HepG2 (cell line): Measurements from ENCODE around the gene FGF2. TPM values are rescaled to one million over a fixed set of nuclear protein-coding genes. Genes with fewer than 3 reads are reported as not detected.
"Not testable (repeated sequence)": the region's sequence is repeated elsewhere in the genome, so short reads cannot be mapped to it uniquely, and the experiment has no call there.

Experiments used
- ATAC-seq: fragments of 200-7000 bp; cut with Tn5 transposase; 3 replicates; pipeline ENCODE4 v1.9.1; 2020; ENCODE audit warnings: mild to moderate bottlenecking, moderate library complexity
- BruUV-seq: library from RNA; stranded (reverse); fragments of 400-500 nt; replicated peaks from 2 replicates; lab custom pipeline; 2021; lab: Mats Ljungman, UMichigan
- CTCF ChIA-PET: fragments of 300-600 bp; formaldehyde crosslinking; extraction: SDS; loops from one replicate; lab custom pipeline; 2021; ENCODE audit warnings: low total read pairs, inconsistent platforms, low intra/inter-chr PET ratio; lab: Yijun Ruan, JAX
- POLR2A ChIA-PET: fragments of 350-600 bp; sonication (Branson Sonifier 250); formaldehyde crosslinking; loops from one replicate; lab custom pipeline; 2020; ENCODE audit warnings: antibody characterized with exemption, inconsistent platforms; lab: Yijun Ruan, JAX
- DNase-seq: peaks from one replicate; pipeline ENCODE4 v3.0.0-alpha.2; 2015; ENCODE audit warnings: low spot score
- FAIRE-seq: peaks from 3 replicates; lab custom pipeline; 2011; peaks lifted over from hg19 to GRCh38; lab: Jason Lieb, UNC
- H2AFZ ChIP-seq: one replicate; pipeline ENCODE4 v1.6.1; 2011; ENCODE audit warnings: low read length, inconsistent platforms
- H3K27ac ChIP-seq: fragments of 300-600 bp; 3 replicates; pipeline ENCODE4 v1.8.0; 2011; ENCODE audit warnings: mixed run types, mild to moderate bottlenecking, mixed read lengths, low read length, inconsistent platforms; ENCODE audit not compliant: insufficient read depth; ENCODE audit errors: extremely low read length
- H3K27me3 ChIP-seq, 2 experiments: fragments of 200-600 bp in 1 of 2; 2 replicates in 1 of 2; 3 replicates in 1 of 2; pipeline versions ENCODE4 v1.6.0 to v1.8.0; 2011; ENCODE audit warnings: low read length in 2 of 2, mild to moderate bottlenecking in 2 of 2, moderate library complexity in 2 of 2, inconsistent platforms in 1 of 2; ENCODE audit not compliant: insufficient read depth in 2 of 2, control insufficient read depth in 1 of 2
- H3K36me3 ChIP-seq, 2 experiments: fragments of 200-600 bp in 1 of 2; replicated peaks in 1 of 2; 2 replicates in 1 of 2; 3 replicates in 1 of 2; pipeline versions ENCODE4 v1.5.1 to v1.8.0; 2011; ENCODE audit warnings: low read length in 2 of 2, inconsistent platforms in 1 of 2; ENCODE audit not compliant: insufficient read depth in 2 of 2, control insufficient read depth in 1 of 2
- H3K4me1 ChIP-seq: 2 replicates; pipeline ENCODE4 v1.5.1; 2012; ENCODE audit warnings: low read length, inconsistent platforms; ENCODE audit not compliant: insufficient read depth
- H3K4me2 ChIP-seq: 2 replicates; pipeline ENCODE4 v1.6.0; 2011; ENCODE audit warnings: low read depth, low read length, inconsistent platforms
- H3K4me3 ChIP-seq, 3 experiments: fragments of 200-600 bp in 1 of 3; sonication (generic), shearing (Covaris generic) in 1 of 3; replicated peaks in 1 of 3; 2 replicates each; pipeline ENCODE4 v1.5.1; 2011 to 2016; ENCODE audit warnings: low read length in 3 of 3, inconsistent platforms in 2 of 3, low read depth in 2 of 3, mild to moderate bottlenecking in 2 of 3, control low read depth in 1 of 3, mixed read lengths in 1 of 3; ENCODE audit not compliant: insufficient read depth in 1 of 3
- H3K79me2 ChIP-seq: one replicate; pipeline ENCODE4 v1.6.1; 2011; ENCODE audit warnings: low read length, inconsistent platforms; ENCODE audit not compliant: insufficient read depth
- H3K9ac ChIP-seq: 2 replicates; pipeline ENCODE4 v1.6.0; 2011; ENCODE audit warnings: mild to moderate bottlenecking, low read depth, low read length, inconsistent platforms; ENCODE audit not compliant: insufficient read depth
- H3K9me3 ChIP-seq: 2 replicates; pipeline ENCODE4 v1.5.1; 2012; ENCODE audit warnings: mild to moderate bottlenecking, low read length
- H4K20me1 ChIP-seq: 2 replicates; pipeline ENCODE4 v1.6.0; 2011; ENCODE audit warnings: inconsistent platforms, mild to moderate bottlenecking, low read length, moderate library complexity; ENCODE audit not compliant: insufficient read depth
- FOXA1 ChIP-seq, 2 experiments: fragments of 450-650 bp in 1 of 2; sonication (generic) in 1 of 2; formaldehyde crosslinking in 1 of 2; IDR thresholded peaks; 2 replicates each; pipeline versions ENCODE4 v1.4.0 to v1.6.1; 2016 to 2020; ENCODE audit warnings: missing genetic modification reagents in 1 of 2
- NR3C1 ChIP-seq: sonication (generic); formaldehyde crosslinking; IDR thresholded peaks from 2 replicates; pipeline ENCODE4 v1.4.0; 2020; ENCODE audit warnings: missing genetic modification reagents
- ZNF350 ChIP-seq: sonication (generic); formaldehyde crosslinking; IDR thresholded peaks from 2 replicates; pipeline ENCODE4 v1.4.0; 2020; ENCODE audit warnings: mild to moderate bottlenecking, low read depth, missing genetic modification reagents, borderline replicate concordance
- WGBS: methylation state at CpG from one replicate; pipeline ENCODE4 v1.1.6; 2017; ENCODE audit warnings: low lambda C conversion rate; 5-methylcytosine and 5-hydroxymethylcytosine counted together
- in situ Hi-C: cut with HindIII; loops from 2 replicates; pipeline ENCODE4 v1.10.0; 2017; ENCODE audit warnings: low pct_unique_long_range_greater_than_20kb; ENCODE audit not compliant: extremely low pct_ligation_motif_present
- intact Hi-C: fragments of 100-400 bp; cut with micrococcal nuclease; formaldehyde crosslinking; loops from one replicate; pipeline ENCODE4 v1.10.0; 2022; ENCODE audit not compliant: unreplicated experiment
- polyA plus RNA-seq, 8 experiments: library from polyadenylated mRNA; depleted of rRNA in 3 of 8; stranded (reverse) in 7 of 8; unstranded in 1 of 8; fragments of >200 nt; fragmentation: Illumina TruSeq in 4 of 8; extraction: Trizol in 4 of 8; gene quantifications; 2 replicates each; pipeline versions ENCODE4 v1.2.1 to v1.2.3, GENCODE V29; 2011 to 2016; ENCODE audit warnings: low read depth in 4 of 8, missing spikeins in 1 of 8, mixed read lengths in 1 of 8; ENCODE audit not compliant: insufficient read depth in 1 of 8
- total RNA-seq, 5 experiments: library from RNA; depleted of rRNA; stranded (reverse); fragments of >200 nt; fragmentation: Illumina TruSeq; extraction: Trizol; gene quantifications; 2 replicates each; pipeline ENCODE4 v1.2.3, GENCODE V29; 2016; ENCODE audit warnings: low read depth in 1 of 5

FGF2 gene
- total and polyA plus RNA-seq, 2 of the 13 experiments (the other 11 are each of a cell fraction or from before 2014, with no cell fraction given) = 0.01 to 0.02 TPM

GRCh38 chr4:122845760-122846159, 19.1 kb downstream of the FGF2 start (continued):
- TF ChIP-seq NR3C1 (CRISPR knock-in tag) = no peak

GRCh38 chr4:122847931-122848330, 21.3 kb downstream of the FGF2 start:
- H3K9me3 ChIP-seq = no peaks in the 10 kb centered on the region
- DNase-seq (no peak), ATAC-seq (no peak), FAIRE-seq (no peak)
- no peak overlapping the region for H3K27ac ChIP-seq
- TF ChIP-seq FOXA1 (IDR thresholded peaks at IDR 0.05) (no peak), FOXA1 (CRISPR knock-in tag; IDR thresholded peaks at IDR 0.05) (no peak), ZNF350 (CRISPR knock-in tag) (no peak)
- H2AFZ ChIP-seq = no peak overlapping the region
- in situ Hi-C loops (no loop called here), intact Hi-C loops (no loop called here)
- no TSS peak for BruUV-seq
- no peaks in the 10 kb centered on the region for H3K4me1 ChIP-seq
- POLR2A ChIA-PET = no interaction called here
- no peaks in the 10 kb centered on the region for H4K20me1 ChIP-seq
- WGBS = 20% methylated on average over 1 of the region's 1 CpG
- no peaks in the 10 kb centered on the region for H3K36me3 ChIP-seq
- H3K9ac ChIP-seq = no peak overlapping the region
- H3K27me3 ChIP-seq = no peaks in the 10 kb centered on the region
- H3K4me2 ChIP-seq = no peak overlapping the region
- no peaks in the 10 kb centered on the region for H3K79me2 ChIP-seq
- no peak overlapping the region for H3K4me3 ChIP-seq
- CTCF ChIA-PET = no interaction called here

- DNase-seq, H3K27ac ChIP-seq, BruUV-seq, H3K4me2 ChIP-seq, H3K9me3 ChIP-seq, CTCF ChIA-PET, H2AFZ ChIP-seq, in situ Hi-C loops, H3K4me3 ChIP-seq, POLR2A ChIA-PET, FAIRE-seq, intact Hi-C loops, H4K20me1 ChIP-seq, H3K4me1 ChIP-seq, H3K36me3 ChIP-seq, H3K9ac ChIP-seq, H3K27me3 ChIP-seq, H3K79me2 ChIP-seq, ATAC-seq: not testable (repeated sequence)
- WGBS = 100% methylated on average over 3 of the region's 3 CpGs
Measured at GRCh38 chr4:122849789-122850188, 23.2 kb downstream of the FGF2 start.
